ENCODE data around the gene RBM20. TPM values are rescaled to one million over a fixed set of nuclear protein-coding genes. Genes with fewer than 3 reads are reported as not detected.

RBM20 gene
- total and polyA plus RNA-seq, 10 of the 15 experiments (the other 5 are each of a cell fraction or from before 2014, with no cell fraction given), result 0.04 to 0.26 (median 0.15) TPM

DNA sequence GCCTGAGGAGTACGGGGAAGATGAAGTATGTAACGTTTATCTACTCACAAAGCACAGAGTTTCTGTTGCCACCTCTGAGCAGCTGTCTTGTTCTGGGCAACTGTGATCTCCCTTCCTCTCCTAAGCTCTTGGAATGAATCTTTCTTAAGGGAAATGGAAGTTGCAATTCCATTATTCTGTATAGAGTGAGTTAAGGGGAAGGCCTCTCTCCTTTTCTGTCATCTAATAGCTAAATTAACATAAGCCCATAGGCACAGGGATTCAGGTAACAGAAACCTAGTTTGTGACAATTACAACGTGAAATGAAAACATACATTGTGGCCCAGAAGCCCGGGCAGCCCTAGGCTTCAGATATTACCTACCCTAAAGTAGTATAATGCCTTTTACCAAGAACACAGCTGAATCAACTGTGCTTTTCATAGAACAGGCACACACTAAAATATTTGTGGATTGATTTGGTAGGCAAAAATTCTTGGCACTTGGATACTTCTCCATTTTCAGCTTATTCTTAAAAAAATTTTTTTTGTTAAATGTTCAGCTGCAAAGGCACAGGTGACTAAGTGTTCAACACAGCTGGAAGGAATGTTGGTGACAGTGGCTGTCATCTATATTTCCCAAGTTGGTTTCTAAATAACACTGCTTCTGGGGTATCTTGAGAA is 223.8 kb downstream of the RBM20 start (continued):
- TF ChIP-seq ZBTB11 (CRISPR knock-in tag; IDR thresholded peaks at IDR 0.05) (no peak), SMAD5 (IDR thresholded peaks at IDR 0.05; ENCODE audit: low read depth) (no peak), FOXM1 (IDR thresholded peaks at IDR 0.05; ENCODE audit: low read depth, low read length) (no peak), DPF2 (IDR thresholded peaks at IDR 0.05) (peak; percentile 14; the same call in 1 of the 2 replicates), NRF1 (conservative IDR thresholded peaks at IDR 0.05; ENCODE audit: low read depth, low read length) (no peak), MTA2 (IDR thresholded peaks at IDR 0.05; ENCODE audit: low read depth) (peak; percentile 64; the same call in 1 of the 2 replicates), HDAC6 (IDR thresholded peaks at IDR 0.05; ENCODE audit: unreplicated experiment) (no peak), JUNB (IDR thresholded peaks at IDR 0.05) (peak; percentile 45), SRF (IDR thresholded peaks at IDR 0.05; ENCODE audit: low read depth in 2 of 2, low read length in 2 of 2) (no peak), ZNF274 (IDR thresholded peaks at IDR 0.05; ENCODE audit: insufficient read depth, insufficient read length) (no peak), MXI1 (IDR thresholded peaks at IDR 0.05; ENCODE audit: low read depth, low read length) (no peak), HDAC2 (IDR thresholded peaks at IDR 0.05) (no peak), PML (IDR thresholded peaks at IDR 0.05; ENCODE audit: low read length) (peak; percentile 47; the same call in 1 of the 2 replicates), TCF7 (IDR thresholded peaks at IDR 0.05; ENCODE audit: borderline replicate concordance) (no peak), MTA3 (IDR thresholded peaks at IDR 0.05; ENCODE audit: borderline replicate concordance, low read length) (peak; percentile 81; the same call in 1 of the 2 replicates), JUND (IDR thresholded peaks at IDR 0.05; ENCODE audit: low read depth, low read length) (no peak), SMAD1 (IDR thresholded peaks at IDR 0.05; ENCODE audit: low read depth, partially characterized antibody) (no peak), CBX3 (IDR thresholded peaks at IDR 0.05; ENCODE audit: borderline replicate concordance, low read depth) (no peak), NFYA (IDR thresholded peaks at IDR 0.05; ENCODE audit: borderline replicate concordance, low read depth, low read length) (no peak)
- TF ChIP-seq, protein P1, sequence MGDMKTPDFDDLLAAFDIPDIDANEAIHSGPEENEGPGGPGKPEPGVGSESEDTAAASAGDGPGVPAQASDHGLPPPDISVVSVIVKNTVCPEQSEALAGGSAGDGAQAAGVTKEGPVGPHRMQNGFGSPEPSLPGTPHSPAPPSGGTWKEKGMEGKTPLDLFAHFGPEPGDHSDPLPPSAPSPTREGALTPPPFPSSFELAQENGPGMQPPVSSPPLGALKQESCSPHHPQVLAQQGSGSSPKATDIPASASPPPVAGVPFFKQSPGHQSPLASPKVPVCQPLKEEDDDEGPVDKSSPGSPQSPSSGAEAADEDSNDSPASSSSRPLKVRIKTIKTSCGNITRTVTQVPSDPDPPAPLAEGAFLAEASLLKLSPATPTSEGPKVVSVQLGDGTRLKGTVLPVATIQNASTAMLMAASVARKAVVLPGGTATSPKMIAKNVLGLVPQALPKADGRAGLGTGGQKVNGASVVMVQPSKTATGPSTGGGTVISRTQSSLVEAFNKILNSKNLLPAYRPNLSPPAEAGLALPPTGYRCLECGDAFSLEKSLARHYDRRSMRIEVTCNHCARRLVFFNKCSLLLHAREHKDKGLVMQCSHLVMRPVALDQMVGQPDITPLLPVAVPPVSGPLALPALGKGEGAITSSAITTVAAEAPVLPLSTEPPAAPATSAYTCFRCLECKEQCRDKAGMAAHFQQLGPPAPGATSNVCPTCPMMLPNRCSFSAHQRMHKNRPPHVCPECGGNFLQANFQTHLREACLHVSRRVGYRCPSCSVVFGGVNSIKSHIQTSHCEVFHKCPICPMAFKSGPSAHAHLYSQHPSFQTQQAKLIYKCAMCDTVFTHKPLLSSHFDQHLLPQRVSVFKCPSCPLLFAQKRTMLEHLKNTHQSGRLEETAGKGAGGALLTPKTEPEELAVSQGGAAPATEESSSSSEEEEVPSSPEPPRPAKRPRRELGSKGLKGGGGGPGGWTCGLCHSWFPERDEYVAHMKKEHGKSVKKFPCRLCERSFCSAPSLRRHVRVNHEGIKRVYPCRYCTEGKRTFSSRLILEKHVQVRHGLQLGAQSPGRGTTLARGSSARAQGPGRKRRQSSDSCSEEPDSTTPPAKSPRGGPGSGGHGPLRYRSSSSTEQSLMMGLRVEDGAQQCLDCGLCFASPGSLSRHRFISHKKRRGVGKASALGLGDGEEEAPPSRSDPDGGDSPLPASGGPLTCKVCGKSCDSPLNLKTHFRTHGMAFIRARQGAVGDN (IDR thresholded peaks at IDR 0.05), result no peak
- TF ChIP-seq, protein P2, sequence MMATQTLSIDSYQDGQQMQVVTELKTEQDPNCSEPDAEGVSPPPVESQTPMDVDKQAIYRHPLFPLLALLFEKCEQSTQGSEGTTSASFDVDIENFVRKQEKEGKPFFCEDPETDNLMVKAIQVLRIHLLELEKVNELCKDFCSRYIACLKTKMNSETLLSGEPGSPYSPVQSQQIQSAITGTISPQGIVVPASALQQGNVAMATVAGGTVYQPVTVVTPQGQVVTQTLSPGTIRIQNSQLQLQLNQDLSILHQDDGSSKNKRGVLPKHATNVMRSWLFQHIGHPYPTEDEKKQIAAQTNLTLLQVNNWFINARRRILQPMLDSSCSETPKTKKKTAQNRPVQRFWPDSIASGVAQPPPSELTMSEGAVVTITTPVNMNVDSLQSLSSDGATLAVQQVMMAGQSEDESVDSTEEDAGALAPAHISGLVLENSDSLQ (IDR thresholded peaks at IDR 0.05), result no peak
- TF ChIP-seq, protein P3, sequence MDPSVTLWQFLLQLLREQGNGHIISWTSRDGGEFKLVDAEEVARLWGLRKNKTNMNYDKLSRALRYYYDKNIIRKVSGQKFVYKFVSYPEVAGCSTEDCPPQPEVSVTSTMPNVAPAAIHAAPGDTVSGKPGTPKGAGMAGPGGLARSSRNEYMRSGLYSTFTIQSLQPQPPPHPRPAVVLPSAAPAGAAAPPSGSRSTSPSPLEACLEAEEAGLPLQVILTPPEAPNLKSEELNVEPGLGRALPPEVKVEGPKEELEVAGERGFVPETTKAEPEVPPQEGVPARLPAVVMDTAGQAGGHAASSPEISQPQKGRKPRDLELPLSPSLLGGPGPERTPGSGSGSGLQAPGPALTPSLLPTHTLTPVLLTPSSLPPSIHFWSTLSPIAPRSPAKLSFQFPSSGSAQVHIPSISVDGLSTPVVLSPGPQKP (IDR thresholded peaks at IDR 0.05; ENCODE audit: low read depth, low read length), result no peak

Measured in GM12878 (cell line).